ENCODE results near the gene ABCA2. TPM values are rescaled to one million over a fixed set of nuclear protein-coding genes. Genes with fewer than 3 reads are reported as not detected.
A peak's percentile ranks its signal among the peaks of the same experiment; 100 is the strongest.

The ABCA2 gene
- total and polyA plus RNA-seq, 9 of the 15 experiments (the other 6 are each of a cell fraction or from before 2014, with no cell fraction given), result 0.69 to 16.3 (median 6.1) TPM; not detected in 2

GRCh38 chr9:137009938-137010732, 17.9 kb downstream of the ABCA2 start:
- Histone ChIP-seq H3K9ac (ENCODE audit: insufficient read depth in 1 of 2, low read depth in 2 of 2, low read length in 2 of 2) (no peak overlapping the region; a peak in 1 of 4 replicates), H3K27me3 (ENCODE audit: control insufficient read depth in 2 of 2, insufficient read depth in 2 of 2, low read length in 2 of 2) (no peaks in the 10 kb centered on the region), H3K79me2 (ENCODE audit: control insufficient read depth, insufficient read depth, low read length) (no peaks in the 10 kb centered on the region), H3K27ac (ENCODE audit: extremely low read depth, low read depth, low read length) (no peak overlapping the region), H3K4me3 (no peak overlapping the region), H2AFZ (ENCODE audit: low read depth, low read length) (no peak overlapping the region), H3K9me1 (ENCODE audit: control insufficient read depth, insufficient read depth, low read length) (no peaks in the 10 kb centered on the region), H4K20me1 (replicated peaks; ENCODE audit: control insufficient read depth, insufficient read depth, low read length) (no peaks in the 10 kb centered on the region), H3K9me3 (replicated peaks; ENCODE audit: control insufficient read depth, insufficient read depth, low read depth, low read length) (no peaks in the 10 kb centered on the region), H3K36me3 (ENCODE audit: control insufficient read depth, insufficient read depth, low read length) (no peaks in the 10 kb centered on the region), H3K4me1 (replicated peaks in 1 of 2; ENCODE audit: control insufficient read depth in 2 of 2, insufficient read depth in 2 of 2, low read length in 2 of 2) (peaks cover 0 to 76% of the 10 kb centered on the region in 2 experiments; a peak in 2 of 5 replicates), H3K4me2 (ENCODE audit: insufficient read depth, low read length) (no peak overlapping the region)
- intact Hi-C loops (cut with micrococcal nuclease) (no loop called here), in situ Hi-C loops (cut with MboI) (no loop called here)
- CTCF ChIA-PET (ENCODE audit: low intra/inter-chr PET ratio), result no interaction called here
- ATAC-seq (peak; percentile 81), FAIRE-seq (no peak), DNase-seq (ENCODE audit: extremely low read depth in 1 of 4, low spot score in 3 of 4) (peak in 3 of 4 experiments; percentile 48 to 76 (median 65))
- WGBS (ENCODE audit: insufficient coverage, low coverage, missing lambda C conversion rate), result 48% methylated on average over 30 of the region's 49 CpGs
- POLR2A ChIA-PET, result interaction anchor here (0.7 to 1.5 kb wide), 2 partner anchors 12 to 39 kb away, joined by 3 to 4 read pairs; no protein-coding TSS in a partner anchor
- no TSS peak for BruUV-seq (replicated peaks)
- TF ChIP-seq USF2 (CRISPR knock-in tag; IDR thresholded peaks at IDR 0.05), result peak; percentile 18; the same call in 1 of the 2 replicates
- TF ChIP-seq ZSCAN29 (IDR thresholded peaks at IDR 0.05), result no peak
- TF ChIP-seq, protein P1, sequence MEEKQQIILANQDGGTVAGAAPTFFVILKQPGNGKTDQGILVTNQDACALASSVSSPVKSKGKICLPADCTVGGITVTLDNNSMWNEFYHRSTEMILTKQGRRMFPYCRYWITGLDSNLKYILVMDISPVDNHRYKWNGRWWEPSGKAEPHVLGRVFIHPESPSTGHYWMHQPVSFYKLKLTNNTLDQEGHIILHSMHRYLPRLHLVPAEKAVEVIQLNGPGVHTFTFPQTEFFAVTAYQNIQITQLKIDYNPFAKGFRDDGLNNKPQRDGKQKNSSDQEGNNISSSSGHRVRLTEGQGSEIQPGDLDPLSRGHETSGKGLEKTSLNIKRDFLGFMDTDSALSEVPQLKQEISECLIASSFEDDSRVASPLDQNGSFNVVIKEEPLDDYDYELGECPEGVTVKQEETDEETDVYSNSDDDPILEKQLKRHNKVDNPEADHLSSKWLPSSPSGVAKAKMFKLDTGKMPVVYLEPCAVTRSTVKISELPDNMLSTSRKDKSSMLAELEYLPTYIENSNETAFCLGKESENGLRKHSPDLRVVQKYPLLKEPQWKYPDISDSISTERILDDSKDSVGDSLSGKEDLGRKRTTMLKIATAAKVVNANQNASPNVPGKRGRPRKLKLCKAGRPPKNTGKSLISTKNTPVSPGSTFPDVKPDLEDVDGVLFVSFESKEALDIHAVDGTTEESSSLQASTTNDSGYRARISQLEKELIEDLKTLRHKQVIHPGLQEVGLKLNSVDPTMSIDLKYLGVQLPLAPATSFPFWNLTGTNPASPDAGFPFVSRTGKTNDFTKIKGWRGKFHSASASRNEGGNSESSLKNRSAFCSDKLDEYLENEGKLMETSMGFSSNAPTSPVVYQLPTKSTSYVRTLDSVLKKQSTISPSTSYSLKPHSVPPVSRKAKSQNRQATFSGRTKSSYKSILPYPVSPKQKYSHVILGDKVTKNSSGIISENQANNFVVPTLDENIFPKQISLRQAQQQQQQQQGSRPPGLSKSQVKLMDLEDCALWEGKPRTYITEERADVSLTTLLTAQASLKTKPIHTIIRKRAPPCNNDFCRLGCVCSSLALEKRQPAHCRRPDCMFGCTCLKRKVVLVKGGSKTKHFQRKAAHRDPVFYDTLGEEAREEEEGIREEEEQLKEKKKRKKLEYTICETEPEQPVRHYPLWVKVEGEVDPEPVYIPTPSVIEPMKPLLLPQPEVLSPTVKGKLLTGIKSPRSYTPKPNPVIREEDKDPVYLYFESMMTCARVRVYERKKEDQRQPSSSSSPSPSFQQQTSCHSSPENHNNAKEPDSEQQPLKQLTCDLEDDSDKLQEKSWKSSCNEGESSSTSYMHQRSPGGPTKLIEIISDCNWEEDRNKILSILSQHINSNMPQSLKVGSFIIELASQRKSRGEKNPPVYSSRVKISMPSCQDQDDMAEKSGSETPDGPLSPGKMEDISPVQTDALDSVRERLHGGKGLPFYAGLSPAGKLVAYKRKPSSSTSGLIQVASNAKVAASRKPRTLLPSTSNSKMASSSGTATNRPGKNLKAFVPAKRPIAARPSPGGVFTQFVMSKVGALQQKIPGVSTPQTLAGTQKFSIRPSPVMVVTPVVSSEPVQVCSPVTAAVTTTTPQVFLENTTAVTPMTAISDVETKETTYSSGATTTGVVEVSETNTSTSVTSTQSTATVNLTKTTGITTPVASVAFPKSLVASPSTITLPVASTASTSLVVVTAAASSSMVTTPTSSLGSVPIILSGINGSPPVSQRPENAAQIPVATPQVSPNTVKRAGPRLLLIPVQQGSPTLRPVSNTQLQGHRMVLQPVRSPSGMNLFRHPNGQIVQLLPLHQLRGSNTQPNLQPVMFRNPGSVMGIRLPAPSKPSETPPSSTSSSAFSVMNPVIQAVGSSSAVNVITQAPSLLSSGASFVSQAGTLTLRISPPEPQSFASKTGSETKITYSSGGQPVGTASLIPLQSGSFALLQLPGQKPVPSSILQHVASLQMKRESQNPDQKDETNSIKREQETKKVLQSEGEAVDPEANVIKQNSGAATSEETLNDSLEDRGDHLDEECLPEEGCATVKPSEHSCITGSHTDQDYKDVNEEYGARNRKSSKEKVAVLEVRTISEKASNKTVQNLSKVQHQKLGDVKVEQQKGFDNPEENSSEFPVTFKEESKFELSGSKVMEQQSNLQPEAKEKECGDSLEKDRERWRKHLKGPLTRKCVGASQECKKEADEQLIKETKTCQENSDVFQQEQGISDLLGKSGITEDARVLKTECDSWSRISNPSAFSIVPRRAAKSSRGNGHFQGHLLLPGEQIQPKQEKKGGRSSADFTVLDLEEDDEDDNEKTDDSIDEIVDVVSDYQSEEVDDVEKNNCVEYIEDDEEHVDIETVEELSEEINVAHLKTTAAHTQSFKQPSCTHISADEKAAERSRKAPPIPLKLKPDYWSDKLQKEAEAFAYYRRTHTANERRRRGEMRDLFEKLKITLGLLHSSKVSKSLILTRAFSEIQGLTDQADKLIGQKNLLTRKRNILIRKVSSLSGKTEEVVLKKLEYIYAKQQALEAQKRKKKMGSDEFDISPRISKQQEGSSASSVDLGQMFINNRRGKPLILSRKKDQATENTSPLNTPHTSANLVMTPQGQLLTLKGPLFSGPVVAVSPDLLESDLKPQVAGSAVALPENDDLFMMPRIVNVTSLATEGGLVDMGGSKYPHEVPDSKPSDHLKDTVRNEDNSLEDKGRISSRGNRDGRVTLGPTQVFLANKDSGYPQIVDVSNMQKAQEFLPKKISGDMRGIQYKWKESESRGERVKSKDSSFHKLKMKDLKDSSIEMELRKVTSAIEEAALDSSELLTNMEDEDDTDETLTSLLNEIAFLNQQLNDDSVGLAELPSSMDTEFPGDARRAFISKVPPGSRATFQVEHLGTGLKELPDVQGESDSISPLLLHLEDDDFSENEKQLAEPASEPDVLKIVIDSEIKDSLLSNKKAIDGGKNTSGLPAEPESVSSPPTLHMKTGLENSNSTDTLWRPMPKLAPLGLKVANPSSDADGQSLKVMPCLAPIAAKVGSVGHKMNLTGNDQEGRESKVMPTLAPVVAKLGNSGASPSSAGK (IDR thresholded peaks at IDR 0.05), result peak; percentile 24; the same call in 1 of the 2 replicates
- TF ChIP-seq KLF10 (CRISPR knock-in tag; IDR thresholded peaks at IDR 0.05), result no peak
- no peak for TF ChIP-seq STAT5B (CRISPR knock-in tag; IDR thresholded peaks at IDR 0.05)
- peak in 1 of 2 experiments; percentile 37 for TF ChIP-seq E2F6 (IDR thresholded peaks at IDR 0.05; ENCODE audit: borderline replicate concordance in 1 of 2, extremely low read depth in 1 of 2, insufficient read depth in 1 of 2, insufficient read length in 1 of 2, low read depth in 1 of 2, low read length in 1 of 2, poor library complexity in 1 of 2, severe bottlenecking in 1 of 2)
